22Rv1 (cell line): ENCODE measurements around the gene PREX1.

ENCODE experiments used
- ZFX ChIP-seq: fragments of 450-650 bp; IDR thresholded peaks from 2 replicates; pipeline ENCODE4 v1.6.1; 2017; ENCODE audit warnings: antibody characterized with exemption, borderline replicate concordance
- TF ChIP-seq, protein P1 (sequence below): fragments of 450-650 bp; IDR thresholded peaks from 2 replicates; pipeline ENCODE4 v1.5.1; 2017; ENCODE audit warnings: mild to moderate bottlenecking

DNA sequence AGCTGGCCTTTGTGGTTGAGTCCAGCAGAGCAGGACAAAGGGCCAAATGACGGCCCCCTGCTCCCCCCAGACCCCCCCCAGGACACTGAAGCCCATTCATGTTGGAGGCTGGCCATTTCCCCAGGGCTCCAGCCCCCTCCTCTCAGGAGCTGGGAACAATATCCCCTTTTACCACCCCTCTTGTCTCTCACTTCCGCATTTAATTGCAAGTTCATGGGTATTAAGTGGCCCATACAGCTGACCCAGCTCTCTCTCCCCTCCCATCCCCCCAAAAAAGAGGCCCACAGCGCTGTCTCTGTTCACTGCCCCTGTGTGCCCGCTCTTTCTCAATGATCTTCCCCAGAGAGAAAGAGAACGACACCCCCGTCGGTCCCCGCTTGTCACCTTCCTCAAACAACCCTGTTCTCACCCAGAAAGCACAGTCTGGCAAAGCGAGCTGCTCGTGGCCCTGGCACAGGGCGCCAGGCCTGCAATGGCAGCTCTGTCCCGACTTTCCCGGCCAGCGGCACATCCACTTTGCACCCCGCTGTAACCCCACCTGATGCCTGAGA lies 30.4 kb downstream of the PREX1 start:
- TF ChIP-seq, protein P1, sequence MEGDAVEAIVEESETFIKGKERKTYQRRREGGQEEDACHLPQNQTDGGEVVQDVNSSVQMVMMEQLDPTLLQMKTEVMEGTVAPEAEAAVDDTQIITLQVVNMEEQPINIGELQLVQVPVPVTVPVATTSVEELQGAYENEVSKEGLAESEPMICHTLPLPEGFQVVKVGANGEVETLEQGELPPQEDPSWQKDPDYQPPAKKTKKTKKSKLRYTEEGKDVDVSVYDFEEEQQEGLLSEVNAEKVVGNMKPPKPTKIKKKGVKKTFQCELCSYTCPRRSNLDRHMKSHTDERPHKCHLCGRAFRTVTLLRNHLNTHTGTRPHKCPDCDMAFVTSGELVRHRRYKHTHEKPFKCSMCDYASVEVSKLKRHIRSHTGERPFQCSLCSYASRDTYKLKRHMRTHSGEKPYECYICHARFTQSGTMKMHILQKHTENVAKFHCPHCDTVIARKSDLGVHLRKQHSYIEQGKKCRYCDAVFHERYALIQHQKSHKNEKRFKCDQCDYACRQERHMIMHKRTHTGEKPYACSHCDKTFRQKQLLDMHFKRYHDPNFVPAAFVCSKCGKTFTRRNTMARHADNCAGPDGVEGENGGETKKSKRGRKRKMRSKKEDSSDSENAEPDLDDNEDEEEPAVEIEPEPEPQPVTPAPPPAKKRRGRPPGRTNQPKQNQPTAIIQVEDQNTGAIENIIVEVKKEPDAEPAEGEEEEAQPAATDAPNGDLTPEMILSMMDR, result no peak
- no peak for TF ChIP-seq ZFX
